SU-DHL-6 (cell line): Measurements from ENCODE around the gene PITPNM3.

Experiments used
- EZH2phosphoT487 ChIP-seq: fragments of 200-600 bp; sonication (generic), shearing (Covaris generic); conservative IDR thresholded peaks from 2 replicates; pipeline ENCODE4 v1.6.1; 2018; ENCODE audit warnings: mild to moderate bottlenecking, antibody characterized with exemption, low read length, moderate library complexity, mixed read lengths
- TF ChIP-seq, protein P1 (sequence below): fragments of 200-600 bp; sonication (generic); IDR thresholded peaks from one replicate; pipeline ENCODE4 v1.5.1; 2017; ENCODE audit warnings: antibody characterized with exemption, mild to moderate bottlenecking, low read length, moderate library complexity; ENCODE audit not compliant: insufficient read depth, poor library complexity, severe bottlenecking

DNA sequence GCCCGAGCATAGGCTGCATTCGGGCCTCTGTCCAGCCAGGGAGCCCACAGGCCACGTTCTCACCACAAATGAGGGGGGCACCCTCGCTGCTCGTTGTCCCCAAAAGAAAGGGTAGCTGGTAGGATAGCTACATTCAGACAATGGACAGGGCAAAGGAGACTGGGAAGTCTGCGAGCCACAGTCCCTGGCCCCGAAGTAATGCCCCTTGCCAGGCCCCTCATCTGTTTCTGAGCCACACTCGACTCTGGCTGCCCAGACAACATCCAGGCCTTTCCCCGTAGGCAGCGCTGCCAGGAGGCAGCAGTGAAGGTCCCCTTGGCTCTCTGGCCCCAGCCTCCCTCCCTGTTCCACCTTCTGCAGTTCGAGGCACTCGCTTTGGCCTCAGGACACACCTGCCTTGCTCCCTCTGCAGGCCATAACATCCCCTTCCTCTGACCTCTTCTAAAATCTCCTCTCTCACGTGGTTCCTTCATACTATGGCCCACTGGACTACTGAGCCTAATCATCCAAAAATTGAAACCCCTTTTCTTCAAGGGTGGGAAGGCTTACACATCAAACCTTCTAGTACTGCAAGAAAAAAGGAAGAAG is 133.6 kb downstream of the PITPNM3 start:
- TF ChIP-seq, protein P1, sequence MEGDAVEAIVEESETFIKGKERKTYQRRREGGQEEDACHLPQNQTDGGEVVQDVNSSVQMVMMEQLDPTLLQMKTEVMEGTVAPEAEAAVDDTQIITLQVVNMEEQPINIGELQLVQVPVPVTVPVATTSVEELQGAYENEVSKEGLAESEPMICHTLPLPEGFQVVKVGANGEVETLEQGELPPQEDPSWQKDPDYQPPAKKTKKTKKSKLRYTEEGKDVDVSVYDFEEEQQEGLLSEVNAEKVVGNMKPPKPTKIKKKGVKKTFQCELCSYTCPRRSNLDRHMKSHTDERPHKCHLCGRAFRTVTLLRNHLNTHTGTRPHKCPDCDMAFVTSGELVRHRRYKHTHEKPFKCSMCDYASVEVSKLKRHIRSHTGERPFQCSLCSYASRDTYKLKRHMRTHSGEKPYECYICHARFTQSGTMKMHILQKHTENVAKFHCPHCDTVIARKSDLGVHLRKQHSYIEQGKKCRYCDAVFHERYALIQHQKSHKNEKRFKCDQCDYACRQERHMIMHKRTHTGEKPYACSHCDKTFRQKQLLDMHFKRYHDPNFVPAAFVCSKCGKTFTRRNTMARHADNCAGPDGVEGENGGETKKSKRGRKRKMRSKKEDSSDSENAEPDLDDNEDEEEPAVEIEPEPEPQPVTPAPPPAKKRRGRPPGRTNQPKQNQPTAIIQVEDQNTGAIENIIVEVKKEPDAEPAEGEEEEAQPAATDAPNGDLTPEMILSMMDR: no peak
- no peak for TF ChIP-seq EZH2phosphoT487
